HG02852 (cell line): ENCODE results near the gene SRRM4.

Experiments used
- ATAC-seq: cut with Tn5 transposase; IDR thresholded peaks from one replicate; pipeline ENCODE4 v1.9.1; 2021; ENCODE audit warnings: mild to moderate bottlenecking, moderate library complexity; ENCODE audit not compliant: unreplicated experiment

The SRRM4 gene

DNA sequence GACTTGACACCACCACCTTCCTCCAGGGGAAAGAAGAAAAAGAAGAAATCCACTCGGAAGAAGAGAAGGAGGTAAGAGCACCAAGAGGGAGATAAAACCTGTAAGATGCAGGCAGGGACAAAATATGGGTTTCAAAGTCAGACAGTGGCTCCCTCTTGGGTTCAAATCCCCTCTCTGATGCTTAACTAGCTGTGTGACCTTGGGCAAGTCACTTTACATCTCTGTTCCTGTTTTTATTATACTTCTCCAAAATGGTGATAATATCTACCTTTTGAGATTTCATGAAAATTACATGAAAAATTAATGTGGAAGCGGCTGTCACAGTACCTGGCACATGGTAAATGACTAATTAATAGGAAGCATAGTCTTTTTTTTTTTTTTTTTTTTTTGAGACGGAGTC lies 133.0 kb downstream of the SRRM4 start:
- ATAC-seq, result no peak

DNA sequence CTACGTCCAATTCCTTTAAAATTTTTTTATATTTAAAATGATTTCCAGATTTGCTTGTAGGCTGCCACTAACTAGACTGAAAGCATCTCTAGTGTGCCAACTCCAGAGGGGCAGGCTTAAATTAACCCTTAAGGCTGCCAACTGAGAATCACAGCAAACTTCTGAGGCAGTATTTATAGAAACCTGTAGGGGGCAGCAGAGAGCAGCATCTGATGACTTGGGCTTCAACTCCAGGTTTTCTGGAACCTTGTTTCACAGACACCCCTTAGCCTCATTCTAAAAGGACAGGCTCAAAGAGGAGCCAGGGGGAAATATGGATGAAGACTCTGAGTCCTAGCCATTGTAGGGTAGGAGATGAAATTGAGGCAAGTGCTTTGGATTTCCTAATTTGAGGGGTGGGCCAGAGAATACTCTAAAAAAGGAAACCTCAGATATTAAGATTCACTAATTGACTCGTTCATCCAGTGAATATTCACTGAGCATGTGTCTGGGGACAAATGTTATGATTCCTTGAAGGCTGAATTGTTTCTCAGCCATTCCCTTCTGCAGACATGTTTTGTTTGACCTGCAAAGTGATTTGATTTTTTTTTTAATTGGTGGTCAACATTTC lies 134.1 kb downstream of the SRRM4 start:
- no peak for ATAC-seq

DNA sequence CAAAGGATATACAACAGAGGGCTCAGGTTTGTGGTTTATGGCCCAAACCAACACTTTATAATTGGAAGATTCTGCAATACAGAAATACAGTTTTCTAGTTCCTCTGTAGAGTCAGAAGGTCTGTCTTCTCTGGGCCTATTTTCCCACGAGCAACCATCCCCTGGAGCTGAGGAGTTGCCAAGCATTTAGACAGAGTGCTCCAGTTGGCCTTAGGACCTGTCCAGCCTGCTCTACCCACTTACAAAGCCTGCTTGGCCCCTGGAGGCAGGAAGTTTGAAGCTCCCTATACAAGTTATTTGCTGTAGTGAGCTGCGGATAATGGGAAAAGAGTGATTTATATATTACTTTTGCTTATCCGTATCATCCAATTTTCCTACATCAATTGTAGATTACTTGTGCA lies 136.6 kb downstream of the SRRM4 start:
- ATAC-seq, result no peak

DNA sequence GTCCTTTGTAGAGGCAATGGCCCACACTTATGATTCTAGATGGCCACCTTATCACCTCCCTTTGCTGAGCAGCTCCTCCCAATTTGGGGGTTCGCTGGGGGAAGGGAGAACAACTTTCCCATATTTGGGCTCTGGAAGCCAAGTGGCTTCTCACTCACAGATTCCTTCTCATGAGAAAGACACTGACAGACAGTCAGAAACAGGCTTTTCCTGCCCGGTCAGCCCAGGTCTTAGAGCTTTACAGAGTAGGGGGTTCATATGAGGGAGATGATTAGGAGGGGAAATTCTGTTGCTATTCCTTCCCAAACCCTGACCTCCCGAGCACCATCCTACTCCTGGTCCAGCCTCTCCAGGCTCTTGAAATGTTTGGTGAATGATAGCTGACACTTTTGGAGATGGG lies 137.3 kb downstream of the SRRM4 start:
- no peak for ATAC-seq

DNA sequence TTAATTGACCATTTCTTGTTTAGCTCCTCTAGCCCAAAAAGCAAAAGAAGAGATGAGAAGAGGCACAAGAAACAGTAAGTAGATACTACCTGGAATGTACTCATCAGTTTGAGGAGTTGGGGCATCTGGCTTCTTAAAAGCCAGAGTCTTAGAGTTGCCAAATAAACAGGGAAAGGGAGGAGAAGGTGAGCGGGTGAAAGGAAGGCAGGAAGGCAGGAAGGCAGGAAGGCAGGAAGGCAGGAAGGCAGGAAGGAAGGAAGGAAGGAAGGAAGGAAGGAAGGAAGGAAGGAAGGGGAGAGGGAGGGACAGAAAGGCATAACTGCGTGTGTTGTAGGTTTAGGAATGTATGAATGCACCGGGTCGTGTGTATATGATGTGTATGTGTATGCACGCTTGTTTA lies 140.7 kb downstream of the SRRM4 start:
- ATAC-seq, result no peak

DNA sequence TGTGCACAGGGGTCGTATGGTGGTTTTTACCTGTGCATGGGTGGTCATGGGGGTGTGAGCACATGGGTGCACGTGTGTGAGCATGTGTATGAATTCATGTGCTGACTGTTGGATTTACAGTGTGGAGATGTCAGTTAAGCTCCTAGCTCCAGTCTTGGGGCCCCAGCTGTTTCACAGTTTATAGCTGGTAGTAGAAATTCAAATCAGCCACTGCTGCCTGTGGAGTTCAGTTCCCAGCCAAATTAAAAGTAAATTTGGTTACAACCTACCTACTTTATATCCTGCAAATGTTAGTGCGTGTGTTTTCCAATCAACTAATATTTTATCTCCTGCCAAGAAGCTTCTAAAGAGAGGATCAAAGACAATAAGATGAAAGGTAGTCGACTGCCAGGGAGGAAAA lies 141.4 kb downstream of the SRRM4 start:
- ATAC-seq, result no peak

DNA sequence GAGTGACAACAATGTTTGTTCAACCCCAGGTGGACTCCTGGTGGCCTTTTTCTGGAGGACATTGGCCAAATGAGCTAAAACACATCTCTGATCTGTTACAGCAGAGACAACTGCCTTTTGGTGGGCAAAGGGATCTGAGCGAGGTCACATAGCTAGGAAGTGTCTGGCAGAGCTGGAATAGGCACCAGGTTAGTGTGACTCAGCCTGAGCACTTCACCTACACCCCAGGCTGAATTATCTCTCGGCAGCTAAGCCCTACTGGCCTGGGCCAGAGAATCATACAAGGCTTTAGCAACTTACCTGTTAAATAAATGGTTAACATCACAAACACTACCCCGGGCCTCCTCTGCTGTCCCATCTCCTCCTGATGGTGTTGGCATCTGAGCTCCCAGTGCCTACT lies 147.2 kb downstream of the SRRM4 start:
- ATAC-seq, result no peak

DNA sequence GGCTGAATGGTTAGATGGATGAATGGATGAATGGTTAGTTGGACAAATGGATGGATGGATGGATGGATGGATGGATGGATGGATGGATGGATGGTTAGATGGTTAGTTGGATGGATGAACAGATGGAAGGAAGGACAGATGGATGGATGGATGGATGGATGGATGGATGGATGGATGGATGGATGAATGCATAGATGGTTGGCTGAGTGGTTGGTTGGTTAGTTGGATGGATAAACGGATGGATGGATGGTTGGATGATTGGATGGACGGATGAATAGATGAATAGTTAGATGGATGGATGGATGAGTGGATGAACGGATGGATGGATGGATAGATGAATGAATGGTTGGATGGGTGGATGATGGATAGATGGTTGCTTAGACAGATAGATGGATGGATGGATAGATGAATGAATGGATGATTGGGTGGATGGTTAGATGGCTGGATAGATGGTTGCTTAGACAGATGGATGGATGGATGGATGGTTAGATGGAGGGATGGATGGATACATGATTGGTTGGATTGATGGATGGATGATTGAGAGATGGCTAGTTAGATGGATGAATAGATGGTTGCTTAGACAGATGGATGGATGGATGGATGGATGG lies 148.6 kb downstream of the SRRM4 start:
- ATAC-seq, result no peak

DNA sequence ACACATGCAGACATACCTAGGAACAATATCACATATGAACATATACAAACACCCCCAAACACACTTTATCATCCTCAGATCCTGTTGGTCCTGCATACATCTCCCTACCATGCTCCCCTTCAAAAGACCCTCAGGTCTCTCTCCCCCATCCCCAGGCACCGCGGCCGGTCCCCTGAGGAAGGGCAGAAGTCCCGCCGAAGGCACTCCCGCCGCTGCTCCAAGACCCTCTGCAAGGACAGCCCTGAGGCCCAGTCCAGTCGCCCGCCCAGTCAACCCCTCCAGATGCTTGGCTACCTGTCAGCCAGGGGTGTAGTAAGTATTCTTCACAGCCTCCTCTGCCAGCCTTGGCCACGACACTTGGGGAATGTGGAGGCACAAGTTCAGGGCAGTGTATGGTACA lies 149.2 kb downstream of the SRRM4 start:
- ATAC-seq, result no peak

DNA sequence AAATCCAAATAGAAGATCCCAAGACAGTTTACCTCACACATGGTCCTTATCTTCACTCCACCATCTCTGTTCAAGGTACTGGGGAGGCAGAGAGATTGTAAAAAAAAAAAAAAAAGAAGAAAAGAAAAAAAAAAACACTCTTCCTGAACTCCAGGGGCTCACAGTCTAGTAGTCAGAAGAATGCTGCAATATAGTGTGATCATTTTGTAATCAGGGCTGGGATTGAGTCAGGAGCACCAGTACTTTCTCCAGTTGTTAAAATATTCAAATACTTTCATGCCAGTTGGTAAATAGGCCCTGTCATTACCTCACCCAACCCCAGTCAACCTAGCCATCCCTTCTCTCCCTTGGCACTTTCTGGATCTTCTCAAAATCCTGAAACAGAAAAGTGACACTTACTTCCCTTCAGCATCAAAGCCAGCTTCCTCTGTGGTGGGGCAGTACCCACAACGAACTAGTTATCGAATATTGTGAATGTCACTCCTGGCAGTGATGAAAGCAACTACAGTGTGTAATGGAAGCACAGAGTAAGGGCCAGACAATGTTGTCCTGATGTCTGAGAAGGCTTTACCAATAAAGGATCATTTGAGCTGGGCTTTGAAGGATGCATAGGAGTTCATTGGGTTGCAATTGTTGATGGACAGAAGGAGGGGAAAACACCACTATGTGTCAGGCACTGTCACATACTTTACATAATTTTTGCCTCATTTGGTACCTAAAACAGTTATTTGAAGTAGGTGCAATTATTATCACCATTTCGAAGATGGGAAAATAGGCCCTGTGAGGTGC lies 153.1 kb downstream of the SRRM4 start:
- ATAC-seq, result no peak

DNA sequence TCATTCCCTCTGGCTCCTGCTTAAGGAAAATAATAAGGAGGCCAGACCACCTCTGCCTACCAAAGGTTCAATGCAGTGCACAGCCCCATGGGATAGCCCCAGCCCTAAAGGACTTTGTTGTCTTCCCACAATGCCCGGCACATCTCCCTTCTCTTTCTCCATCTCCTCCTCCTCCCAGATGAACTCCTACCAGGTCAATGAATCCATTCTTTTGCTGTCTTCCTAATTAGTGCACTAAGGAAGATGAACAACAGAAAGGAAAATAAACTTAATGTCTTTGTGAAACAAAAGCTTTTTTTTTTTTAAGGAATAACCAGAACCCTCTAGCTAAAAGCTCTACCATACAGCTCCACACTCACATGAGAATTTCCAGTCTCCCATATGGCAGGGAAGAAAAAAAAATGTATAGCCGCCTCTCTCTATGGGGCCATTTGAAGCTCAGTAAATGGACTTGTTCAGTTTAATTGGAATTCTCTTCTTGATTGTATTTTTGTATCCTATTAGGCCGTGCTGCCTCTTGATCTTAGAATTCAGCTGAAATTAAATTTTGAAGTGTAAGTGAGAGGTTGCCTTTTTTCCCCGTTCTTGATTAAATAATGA lies 155.6 kb downstream of the SRRM4 start:
- no peak for ATAC-seq

DNA sequence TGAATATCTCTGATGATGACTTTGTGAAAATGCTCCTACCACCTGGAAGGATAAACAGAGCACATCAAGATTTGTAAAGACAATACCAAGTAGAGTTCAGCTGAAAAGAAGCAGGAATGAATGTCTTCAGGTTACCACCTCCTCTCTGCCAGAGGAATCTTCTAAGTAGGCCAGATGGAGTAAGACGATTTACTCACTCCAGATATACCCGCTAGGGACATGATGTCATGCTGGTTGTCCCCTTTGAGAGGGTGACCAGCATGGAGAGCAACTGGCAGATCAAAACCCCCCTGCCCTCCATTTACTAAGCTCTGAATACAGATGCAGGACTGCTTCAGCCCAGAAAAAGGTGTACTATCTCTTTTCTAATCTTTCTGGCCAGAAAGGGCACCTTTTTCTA lies 158.1 kb downstream of the SRRM4 start:
- ATAC-seq, result no peak

DNA sequence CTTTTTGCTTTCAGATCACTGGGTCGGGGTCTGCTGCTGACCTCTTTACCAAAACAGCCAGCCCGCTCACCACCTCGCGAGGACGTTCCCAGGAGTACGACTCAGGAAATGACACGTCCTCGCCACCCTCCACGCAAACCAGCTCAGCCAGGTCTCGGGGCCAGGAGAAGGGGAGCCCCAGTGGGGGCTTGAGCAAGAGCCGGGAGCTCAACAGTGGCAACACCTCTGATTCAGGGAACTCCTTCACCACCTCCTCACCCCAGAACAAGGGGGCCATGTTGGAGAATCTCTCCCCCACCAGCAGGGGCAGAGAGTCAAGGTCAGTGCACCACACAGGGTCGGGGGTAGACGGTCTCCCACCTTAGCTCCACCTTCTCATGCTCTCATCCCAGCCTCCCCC lies 164.0 kb downstream of the SRRM4 start:
- ATAC-seq, result no peak

DNA sequence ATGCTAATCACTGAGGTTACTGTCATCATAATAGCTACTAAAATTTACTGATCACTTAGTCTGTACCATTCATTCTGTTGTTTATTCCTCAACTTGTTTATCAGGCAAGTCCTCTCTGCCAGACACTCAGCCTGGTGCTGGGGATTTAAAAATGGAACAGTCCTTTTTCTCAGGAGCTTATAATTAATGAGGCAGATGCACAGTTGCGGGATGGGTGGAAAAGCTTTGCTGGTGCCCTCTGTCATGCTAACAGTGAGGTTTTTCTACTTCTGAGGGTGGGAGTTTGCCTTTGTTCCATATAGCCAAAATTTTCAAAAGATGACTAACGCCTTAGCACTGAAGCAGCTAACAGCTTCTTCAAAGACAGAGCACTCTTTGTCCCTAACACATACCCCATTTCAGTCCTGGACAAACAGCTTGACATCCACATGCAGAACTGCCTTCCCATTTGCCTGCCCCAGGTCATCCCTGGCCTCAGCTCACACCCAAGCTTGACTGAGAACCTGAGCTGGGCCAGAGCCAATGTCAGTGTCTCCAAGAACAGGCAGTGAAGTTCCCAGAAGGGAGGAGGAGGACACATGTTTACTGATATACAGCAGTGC lies 166.6 kb downstream of the SRRM4 start:
- ATAC-seq, result no peak

DNA sequence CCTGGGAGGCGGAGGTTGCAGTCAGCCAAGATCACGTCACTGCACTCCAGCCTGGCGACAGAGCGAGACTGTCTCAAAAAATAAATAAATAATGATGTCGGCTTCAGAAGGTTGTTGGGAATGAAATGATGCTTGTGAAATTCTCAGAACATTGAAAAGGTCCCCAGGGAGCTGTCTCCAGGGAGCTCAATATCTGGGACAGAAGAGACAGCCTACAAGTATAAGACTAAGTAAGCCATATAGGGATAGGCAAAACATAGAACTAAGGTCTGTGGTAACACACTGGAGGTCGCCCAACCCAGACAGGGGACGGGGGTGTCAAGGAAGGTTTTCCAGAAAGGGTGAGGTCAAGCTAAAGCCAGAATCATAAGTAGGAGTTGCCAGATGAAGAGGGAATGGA lies 167.9 kb downstream of the SRRM4 start:
- ATAC-seq, result no peak

DNA sequence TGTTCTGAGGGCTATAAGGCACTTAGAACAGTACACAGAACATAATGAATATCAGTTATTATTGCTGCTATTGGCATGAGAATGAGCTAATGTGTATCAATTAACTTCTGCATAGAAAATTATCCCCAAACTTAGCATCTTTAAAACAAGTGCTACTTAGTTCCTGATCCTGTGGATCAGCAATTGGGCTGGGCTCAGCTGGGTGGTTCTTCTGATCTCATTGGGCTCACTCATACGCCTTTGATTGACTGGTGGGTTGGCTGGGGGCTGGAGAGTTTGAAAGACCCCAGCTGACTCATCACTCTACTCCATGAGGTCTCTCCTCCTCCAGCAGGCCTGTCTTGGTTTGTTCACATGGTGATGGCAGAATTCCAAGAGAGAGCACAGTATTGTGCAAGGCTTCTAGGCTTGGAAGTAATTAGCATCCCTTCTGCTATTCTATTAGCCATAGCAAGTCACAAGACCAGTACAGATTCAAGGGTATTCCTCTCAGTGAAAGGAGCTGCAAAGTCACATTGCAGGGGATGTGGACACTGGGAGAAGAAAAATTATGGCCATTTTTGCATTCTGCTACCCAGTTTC lies 170.2 kb downstream of the SRRM4 start:
- ATAC-seq, result no peak

DNA sequence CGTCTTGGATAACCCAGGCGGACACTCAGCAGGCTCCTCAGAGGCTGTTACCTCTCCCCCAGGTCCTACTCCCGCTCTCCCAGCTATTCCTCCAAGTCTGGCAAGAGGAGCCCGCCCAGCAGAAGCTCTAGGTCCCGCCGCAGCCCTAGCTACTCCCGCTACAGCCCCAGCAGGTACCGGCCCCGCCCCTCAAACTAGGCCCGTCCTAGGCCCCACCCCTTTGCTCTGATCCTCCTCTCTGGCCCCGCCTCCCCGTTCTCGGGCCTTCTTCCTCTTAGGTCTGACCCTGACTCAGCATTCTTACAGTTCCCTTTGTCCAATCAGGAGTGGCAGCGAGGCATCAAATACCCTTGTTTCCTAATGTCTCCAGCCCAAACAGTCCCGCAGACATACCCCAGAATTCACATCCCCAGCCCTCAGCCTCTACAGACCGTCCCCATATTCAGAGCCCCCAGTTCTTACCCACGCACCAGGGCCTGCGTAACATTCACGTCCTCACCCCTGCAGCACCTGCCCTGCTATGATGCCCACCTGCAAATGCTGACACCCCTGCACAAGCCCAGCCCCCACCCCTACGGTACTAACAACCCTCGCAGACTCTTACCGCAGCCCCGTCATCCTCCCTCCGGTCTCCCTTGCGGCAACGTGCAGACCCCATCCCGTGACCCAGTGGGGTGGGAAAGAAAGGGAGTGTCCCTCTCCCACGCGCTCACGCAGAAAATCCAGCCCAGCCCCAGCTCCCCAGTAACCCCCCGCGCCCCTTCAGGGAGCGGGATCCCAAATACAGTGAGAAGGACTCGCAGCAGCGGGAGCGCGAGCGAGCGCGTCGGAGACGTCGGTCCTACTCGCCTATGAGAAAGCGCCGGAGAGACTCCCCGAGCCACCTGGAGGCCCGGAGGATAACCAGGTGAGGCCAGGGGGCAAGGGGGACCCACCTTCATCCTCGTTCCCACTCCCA lies 172.4 kb downstream of the SRRM4 start:
- ATAC-seq, result no peak

DNA sequence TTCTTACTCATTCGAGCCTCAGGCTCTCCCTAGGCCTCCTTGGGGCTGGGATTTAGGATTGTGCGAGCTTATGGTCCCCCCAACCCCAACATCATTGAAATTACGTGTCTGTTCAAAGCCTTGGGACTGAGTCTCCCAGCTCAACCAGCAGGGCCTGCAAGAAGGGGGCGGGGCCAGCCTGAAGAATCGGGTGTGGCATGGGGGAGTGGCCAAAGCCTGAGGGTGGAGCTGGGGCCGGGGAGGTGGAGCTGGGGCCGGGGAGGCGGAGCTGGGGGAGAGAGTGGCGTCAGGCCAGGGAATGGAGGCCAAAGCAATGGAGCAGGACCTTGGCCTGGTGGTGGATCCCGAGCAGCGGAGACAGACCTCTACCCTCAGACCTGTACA lies 173.1 kb downstream of the SRRM4 start:
- no peak for ATAC-seq

DNA sequence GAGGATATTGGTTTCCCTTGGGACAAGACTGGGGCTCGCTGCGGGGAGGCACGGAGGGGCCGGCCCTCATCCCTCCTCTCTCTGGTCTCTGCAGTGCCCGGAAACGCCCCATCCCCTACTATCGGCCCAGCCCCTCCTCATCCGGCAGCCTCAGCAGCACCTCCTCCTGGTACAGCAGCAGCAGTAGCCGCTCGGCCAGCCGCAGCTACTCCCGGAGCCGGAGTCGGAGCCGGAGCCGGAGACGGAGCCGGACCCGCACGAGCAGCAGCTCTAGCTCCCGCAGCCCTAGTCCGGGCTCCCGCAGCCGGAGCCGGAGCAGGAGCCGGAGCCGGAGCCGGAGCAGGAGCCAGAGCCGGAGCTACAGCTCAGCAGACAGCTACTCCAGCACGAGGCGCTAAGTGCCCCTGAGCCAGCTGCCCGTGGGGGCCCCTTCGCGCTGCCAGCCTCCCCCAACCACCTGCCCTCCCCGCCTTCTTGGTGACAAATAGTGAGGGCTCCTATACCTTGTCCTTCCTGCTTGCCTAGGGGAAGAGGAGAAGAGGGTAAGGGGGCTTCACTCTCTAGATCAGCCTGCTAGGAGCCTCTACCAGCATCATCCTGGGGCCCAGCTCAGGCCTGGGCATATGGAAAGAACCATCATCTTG lies 175.2 kb downstream of the SRRM4 start:
- ATAC-seq, result no peak

DNA sequence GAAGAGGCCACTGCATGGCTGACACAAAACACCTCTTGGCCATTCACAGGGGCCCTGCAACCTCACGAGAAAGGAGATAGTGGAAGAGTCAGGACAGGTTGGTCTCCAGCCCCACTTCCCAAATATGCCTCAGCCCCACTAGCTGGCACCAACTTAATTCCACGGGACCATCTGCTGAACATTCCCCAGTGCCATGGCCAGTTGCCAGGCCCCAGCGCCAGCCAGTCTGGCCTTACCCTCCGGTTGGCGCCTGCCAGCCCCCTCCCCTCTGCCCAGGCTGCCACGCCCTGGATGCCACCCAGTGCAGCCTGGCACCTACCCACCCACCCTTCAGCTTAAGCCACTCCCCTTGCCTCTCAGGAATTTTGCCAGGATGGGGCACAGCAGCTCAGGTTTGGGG lies 176.2 kb downstream of the SRRM4 start:
- no peak for ATAC-seq
